ENCODE results near the gene CRYGB. TPM values are rescaled to one million over a fixed set of nuclear protein-coding genes. Genes with fewer than 3 reads are reported as not detected.

The CRYGB gene, protein sequence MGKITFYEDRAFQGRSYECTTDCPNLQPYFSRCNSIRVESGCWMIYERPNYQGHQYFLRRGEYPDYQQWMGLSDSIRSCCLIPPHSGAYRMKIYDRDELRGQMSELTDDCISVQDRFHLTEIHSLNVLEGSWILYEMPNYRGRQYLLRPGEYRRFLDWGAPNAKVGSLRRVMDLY
- total RNA-seq (2014; rRNA removed; shearing (Covaris generic)), result 0.94 TPM in 1 of 2 replicates, not detected in the other

DNA sequence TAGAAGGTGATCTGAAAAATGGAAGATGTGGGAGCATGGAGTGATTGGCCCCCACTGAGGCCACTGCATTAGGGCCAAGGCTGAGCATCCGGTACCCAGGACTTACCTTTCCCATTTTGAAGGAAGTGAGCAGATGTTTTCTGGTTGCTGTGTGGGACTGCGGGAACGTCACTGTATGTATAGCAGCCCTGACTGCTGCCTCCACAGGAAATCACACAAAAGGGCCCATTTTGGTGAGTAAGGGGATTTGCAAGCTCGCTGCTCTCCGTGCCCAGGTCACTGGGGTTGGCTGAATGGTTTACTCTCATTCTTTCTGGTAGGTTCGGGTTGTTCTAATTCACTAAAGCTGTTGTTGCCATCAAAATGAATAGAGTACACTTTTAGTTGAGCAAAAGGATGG is at the start of gene CRYGB:
Gene CRYGB, minus strand, starts transcription at position 153 of the 400 bp plus-strand sequence. Its CDS starts 38 bp downstream, at position 115.
- Histone ChIP-seq H3K36me3 (replicated peaks; ENCODE audit: control insufficient read depth, insufficient read depth, low read length) (no peaks in the 10 kb centered on the region), H3K27me3 (ENCODE audit: control insufficient read depth, insufficient read depth, low read length) (no peaks in the 10 kb centered on the region), H3K4me3 (ENCODE audit: insufficient read depth, low read depth, low read length) (no peak within 1 kb of the TSS)
- no peak for DNase-seq

GRCh38 chr2:208195531-208195930 is 49.6 kb upstream of the CRYGB start:
- Histone ChIP-seq H3K36me3 (replicated peaks; ENCODE audit: control insufficient read depth, insufficient read depth, low read length) (no peaks in the 10 kb centered on the region), H3K4me3 (ENCODE audit: insufficient read depth, low read depth, low read length) (no peak overlapping the region), H3K27me3 (ENCODE audit: control insufficient read depth, insufficient read depth, low read length) (no peaks in the 10 kb centered on the region)
- DNase-seq, result no peak

DNA sequence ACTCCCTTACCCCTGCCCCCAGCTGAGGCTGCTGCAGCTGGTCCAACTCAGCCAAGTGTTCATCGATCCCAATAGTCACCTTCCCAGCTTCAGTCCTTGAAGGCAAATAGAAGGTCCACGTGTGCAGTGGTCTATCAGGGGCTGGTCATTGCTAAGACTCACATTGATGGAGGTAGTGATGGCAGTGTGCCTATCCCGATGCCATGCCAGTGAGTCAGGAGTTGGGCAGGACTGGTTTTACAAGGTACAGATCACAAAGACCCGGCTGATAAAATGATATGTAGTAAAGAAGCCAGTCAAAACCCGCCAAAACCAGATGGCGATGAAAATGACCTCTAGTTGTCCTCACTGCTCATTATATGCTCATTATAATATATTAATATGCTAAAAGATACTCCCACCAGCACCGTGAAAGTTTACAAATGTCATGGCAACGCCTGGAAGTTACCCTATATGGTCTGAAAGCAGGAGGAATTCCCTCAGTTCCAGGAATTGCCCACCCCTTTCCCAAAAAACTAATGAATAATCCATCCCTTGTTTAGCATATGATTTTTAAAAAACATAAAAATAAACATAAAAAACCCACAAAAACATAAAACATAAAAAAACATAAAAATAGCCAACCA is 46.8 kb upstream of the CRYGB start:
- Histone ChIP-seq H3K36me3 (replicated peaks; ENCODE audit: control insufficient read depth, insufficient read depth, low read length) (no peaks in the 10 kb centered on the region), H3K4me3 (ENCODE audit: insufficient read depth, low read depth, low read length) (no peak overlapping the region), H3K27me3 (ENCODE audit: control insufficient read depth, insufficient read depth, low read length) (no peaks in the 10 kb centered on the region)
- DNase-seq, result no peak

- Histone ChIP-seq H3K36me3 (replicated peaks; ENCODE audit: control insufficient read depth, insufficient read depth, low read length) (no peaks in the 10 kb centered on the region), H3K27me3 (ENCODE audit: control insufficient read depth, insufficient read depth, low read length) (no peaks in the 10 kb centered on the region), H3K4me3 (ENCODE audit: insufficient read depth, low read depth, low read length) (no peak within 1 kb of the TSS)
- DNase-seq, result peak; percentile 24
These were observed 44.0 kb upstream of the CRYGB start, which contains the start of gene C2orf80 for GRCh38 chr2:208189810-208190503. Gene C2orf80, minus strand, starts transcription at chr2:208190030. Its CDS starts 3,044 bp downstream, at chr2:208186986.

DNA sequence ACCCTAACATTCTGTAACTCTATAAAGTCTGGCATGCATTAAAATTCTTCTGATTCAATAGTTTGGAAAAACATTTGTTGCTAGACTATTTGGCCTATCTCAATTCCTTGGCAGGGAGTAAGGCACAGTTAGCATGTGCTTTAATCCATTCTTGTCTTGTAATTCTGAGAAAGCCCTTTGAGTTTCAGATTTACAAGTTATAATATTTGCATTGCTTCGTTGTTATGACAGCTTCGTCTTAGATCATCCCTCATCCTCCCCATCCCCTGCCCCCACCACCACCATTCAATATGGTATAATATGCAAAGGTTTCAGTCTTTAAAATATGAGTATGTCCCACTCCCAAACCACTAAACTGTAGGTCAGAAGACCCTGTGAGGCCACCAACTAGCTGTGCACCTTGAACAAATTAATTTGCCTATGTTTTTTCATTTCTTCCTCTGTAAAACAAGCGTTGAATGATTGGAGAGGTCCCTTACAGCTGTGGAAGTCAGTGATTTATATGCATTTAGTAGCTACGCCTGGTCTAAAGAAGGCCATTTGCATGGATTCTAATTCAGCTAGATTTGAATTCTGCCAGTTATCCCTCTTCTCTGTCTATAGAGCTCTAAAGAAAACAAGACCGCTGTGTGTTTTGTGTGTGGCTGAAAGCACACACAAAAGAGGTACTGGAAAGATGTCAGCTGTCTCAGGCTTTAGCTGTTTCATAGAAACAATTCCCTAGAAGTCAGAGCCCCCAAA is 43.3 kb upstream of the CRYGB start:
- H3K27me3 ChIP-seq (ENCODE audit: control insufficient read depth, insufficient read depth, low read length), result no peaks in the 10 kb centered on the region
- no peak overlapping the region for H3K4me3 ChIP-seq (ENCODE audit: insufficient read depth, low read depth, low read length)
- DNase-seq, result no peak
- H3K36me3 ChIP-seq (replicated peaks; ENCODE audit: control insufficient read depth, insufficient read depth, low read length), result no peaks in the 10 kb centered on the region

- no peaks in the 10 kb centered on the region for H3K36me3 ChIP-seq (replicated peaks; ENCODE audit: control insufficient read depth, insufficient read depth, low read length)
- DNase-seq, result peak; percentile 26
- no peaks in the 10 kb centered on the region for H3K27me3 ChIP-seq (ENCODE audit: control insufficient read depth, insufficient read depth, low read length)
- no peak overlapping the region for H3K4me3 ChIP-seq (ENCODE audit: insufficient read depth, low read depth, low read length)
These were observed 40.9 kb upstream of the CRYGB start for GRCh38 chr2:208186893-208187292.

- no peaks in the 10 kb centered on the region for H3K36me3 ChIP-seq (replicated peaks; ENCODE audit: control insufficient read depth, insufficient read depth, low read length)
- H3K4me3 ChIP-seq (ENCODE audit: insufficient read depth, low read depth, low read length), result no peak overlapping the region
- peak; percentile 28 for DNase-seq
- H3K27me3 ChIP-seq (ENCODE audit: control insufficient read depth, insufficient read depth, low read length), result no peaks in the 10 kb centered on the region
These were observed 40.5 kb upstream of the CRYGB start for GRCh38 chr2:208186465-208186864.

DNA sequence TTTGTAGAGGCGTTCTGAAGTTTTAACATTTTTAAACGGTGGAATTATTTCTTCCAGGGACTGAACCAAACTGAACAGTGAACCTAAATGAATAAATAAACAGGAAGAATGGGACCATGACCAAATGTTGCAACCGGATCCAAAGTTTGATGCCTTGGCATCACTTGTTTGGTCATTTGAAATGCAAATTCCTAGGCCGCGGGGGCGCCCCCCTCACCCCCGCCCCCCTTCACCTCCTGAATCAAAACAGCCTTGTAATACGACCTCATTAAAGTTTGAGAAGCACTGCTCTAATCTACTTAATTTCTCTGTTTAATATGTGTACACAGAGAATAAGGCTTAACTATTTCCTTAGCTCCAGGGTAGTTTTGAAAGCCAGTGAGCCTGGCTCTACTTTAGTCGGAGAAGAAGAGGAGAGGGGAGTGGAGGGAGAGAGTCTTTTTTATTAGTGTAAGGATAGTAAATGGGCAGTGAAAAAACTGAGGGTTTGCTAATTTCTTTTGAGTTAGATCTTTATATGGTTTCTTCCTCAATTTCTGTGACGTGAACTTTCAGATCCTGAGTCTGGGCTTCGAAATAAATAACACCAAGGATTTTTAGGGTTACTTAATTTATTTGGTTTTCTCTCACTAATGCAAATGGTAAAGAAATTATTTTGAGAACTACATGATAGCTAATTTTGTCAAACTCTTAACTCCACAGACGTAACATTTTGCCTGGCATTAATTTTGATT is 38.2 kb upstream of the CRYGB start:
- peak; percentile 39 for DNase-seq
- Histone ChIP-seq H3K4me3 (ENCODE audit: insufficient read depth, low read depth, low read length) (peak overlapping the region; percentile 28), H3K36me3 (replicated peaks; ENCODE audit: control insufficient read depth, insufficient read depth, low read length) (no peaks in the 10 kb centered on the region), H3K27me3 (ENCODE audit: control insufficient read depth, insufficient read depth, low read length) (no peaks in the 10 kb centered on the region)

- H3K27me3 ChIP-seq (ENCODE audit: control insufficient read depth, insufficient read depth, low read length), result no peaks in the 10 kb centered on the region
- H3K36me3 ChIP-seq (replicated peaks; ENCODE audit: control insufficient read depth, insufficient read depth, low read length), result no peaks in the 10 kb centered on the region
- DNase-seq, result peak; percentile 69
- H3K4me3 ChIP-seq (ENCODE audit: insufficient read depth, low read depth, low read length), result peak overlapping the region; percentile 28
These were observed 37.6 kb upstream of the CRYGB start for GRCh38 chr2:208183526-208183925.

DNA sequence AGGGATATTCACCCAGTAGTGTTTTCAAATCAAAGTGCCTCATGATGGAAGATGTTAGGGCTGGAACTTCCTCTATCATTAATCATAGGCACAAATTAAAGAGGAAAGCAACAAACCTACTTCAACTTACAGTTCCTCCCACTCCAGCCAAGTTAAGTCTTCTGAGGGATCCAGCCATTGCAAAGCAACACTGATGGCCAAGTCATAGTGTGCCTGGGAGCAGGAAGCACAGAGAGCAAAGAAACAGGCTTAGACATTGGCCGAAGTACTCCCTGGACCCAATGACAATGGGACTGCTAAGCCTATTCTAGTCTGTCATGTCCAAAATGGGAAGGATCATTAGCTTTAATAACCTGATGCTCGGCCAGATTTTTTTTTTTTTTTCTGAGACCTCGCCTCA is 36.9 kb upstream of the CRYGB start:
- H3K4me3 ChIP-seq (ENCODE audit: insufficient read depth, low read depth, low read length), result no peak overlapping the region
- H3K27me3 ChIP-seq (ENCODE audit: control insufficient read depth, insufficient read depth, low read length), result no peaks in the 10 kb centered on the region
- no peaks in the 10 kb centered on the region for H3K36me3 ChIP-seq (replicated peaks; ENCODE audit: control insufficient read depth, insufficient read depth, low read length)
- DNase-seq, result no peak

- H3K27me3 ChIP-seq (ENCODE audit: control insufficient read depth, insufficient read depth, low read length), result no peaks in the 10 kb centered on the region; the same call in 1 of the 2 replicates
- DNase-seq, result peak; percentile 25
- no peak overlapping the region for H3K4me3 ChIP-seq (ENCODE audit: insufficient read depth, low read depth, low read length)
- H3K36me3 ChIP-seq (replicated peaks; ENCODE audit: control insufficient read depth, insufficient read depth, low read length), result no peaks in the 10 kb centered on the region
These were observed 33.2 kb upstream of the CRYGB start for GRCh38 chr2:208179028-208179609.

GRCh38 chr2:208175840-208176153 is 29.8 kb upstream of the CRYGB start:
- no peaks in the 10 kb centered on the region; the same call in 1 of the 2 replicates for H3K27me3 ChIP-seq (ENCODE audit: control insufficient read depth, insufficient read depth, low read length)
- DNase-seq, result no peak
- H3K36me3 ChIP-seq (replicated peaks; ENCODE audit: control insufficient read depth, insufficient read depth, low read length), result no peaks in the 10 kb centered on the region
- no peak overlapping the region for H3K4me3 ChIP-seq (ENCODE audit: insufficient read depth, low read depth, low read length)

DNA sequence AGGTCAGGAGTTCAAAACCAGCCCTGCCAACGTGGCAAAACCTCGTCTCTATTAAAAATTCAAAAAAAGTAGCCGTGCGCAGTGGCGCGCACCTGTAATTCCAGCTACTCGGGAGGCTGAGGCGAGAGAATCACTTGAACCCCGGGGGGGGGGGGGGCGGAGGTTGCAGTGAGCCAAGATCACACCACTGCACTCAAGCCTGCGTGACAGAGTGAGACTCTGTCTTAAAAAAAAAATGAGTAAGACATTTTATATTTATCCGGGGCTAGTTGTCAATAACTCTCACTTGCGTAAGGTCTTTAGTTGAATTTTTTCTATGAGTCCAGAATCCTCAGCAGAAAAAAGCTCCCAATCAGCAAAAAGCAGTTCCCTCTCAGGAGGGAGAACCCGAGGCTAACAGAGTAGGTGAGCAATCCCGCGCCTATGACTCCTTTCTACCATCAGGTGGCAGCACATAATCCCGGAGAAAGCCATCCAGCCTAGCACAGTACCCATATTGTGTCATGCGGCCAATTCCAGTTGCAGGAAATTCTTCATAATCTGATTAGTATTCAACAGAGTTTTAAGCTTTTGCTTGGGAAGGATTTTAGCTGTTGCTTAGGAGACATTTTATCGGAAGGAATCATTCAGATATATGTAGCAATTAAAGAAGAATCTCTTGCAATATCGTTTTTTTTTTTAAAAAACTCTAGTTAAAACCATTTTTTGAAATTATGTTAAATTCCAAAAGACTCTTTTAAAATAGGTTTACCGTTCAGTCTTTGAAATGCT is 29.3 kb upstream of the CRYGB start:
- H3K27me3 ChIP-seq (ENCODE audit: control insufficient read depth, insufficient read depth, low read length), result no peaks in the 10 kb centered on the region; the same call in 1 of the 2 replicates
- no peak overlapping the region for H3K4me3 ChIP-seq (ENCODE audit: insufficient read depth, low read depth, low read length)
- DNase-seq, result peak; percentile 78
- no peaks in the 10 kb centered on the region for H3K36me3 ChIP-seq (replicated peaks; ENCODE audit: control insufficient read depth, insufficient read depth, low read length)

Measured in H7 (cell line).